HG02885 (cell line): Measurements from ENCODE around the gene ACVRL1.
A peak's percentile ranks its signal among the peaks of the same experiment; 100 is the strongest.

Experiments used
- ATAC-seq: cut with Tn5 transposase; IDR thresholded peaks from one replicate; pipeline ENCODE4 v1.9.1; 2021; ENCODE audit warnings: mild to moderate bottlenecking; ENCODE audit not compliant: unreplicated experiment, poor library complexity

The ACVRL1 gene

GRCh38 chr12:51913071-51914033 lies 6.0 kb downstream of the ACVRL1 start:
- no peak for ATAC-seq

DNA sequence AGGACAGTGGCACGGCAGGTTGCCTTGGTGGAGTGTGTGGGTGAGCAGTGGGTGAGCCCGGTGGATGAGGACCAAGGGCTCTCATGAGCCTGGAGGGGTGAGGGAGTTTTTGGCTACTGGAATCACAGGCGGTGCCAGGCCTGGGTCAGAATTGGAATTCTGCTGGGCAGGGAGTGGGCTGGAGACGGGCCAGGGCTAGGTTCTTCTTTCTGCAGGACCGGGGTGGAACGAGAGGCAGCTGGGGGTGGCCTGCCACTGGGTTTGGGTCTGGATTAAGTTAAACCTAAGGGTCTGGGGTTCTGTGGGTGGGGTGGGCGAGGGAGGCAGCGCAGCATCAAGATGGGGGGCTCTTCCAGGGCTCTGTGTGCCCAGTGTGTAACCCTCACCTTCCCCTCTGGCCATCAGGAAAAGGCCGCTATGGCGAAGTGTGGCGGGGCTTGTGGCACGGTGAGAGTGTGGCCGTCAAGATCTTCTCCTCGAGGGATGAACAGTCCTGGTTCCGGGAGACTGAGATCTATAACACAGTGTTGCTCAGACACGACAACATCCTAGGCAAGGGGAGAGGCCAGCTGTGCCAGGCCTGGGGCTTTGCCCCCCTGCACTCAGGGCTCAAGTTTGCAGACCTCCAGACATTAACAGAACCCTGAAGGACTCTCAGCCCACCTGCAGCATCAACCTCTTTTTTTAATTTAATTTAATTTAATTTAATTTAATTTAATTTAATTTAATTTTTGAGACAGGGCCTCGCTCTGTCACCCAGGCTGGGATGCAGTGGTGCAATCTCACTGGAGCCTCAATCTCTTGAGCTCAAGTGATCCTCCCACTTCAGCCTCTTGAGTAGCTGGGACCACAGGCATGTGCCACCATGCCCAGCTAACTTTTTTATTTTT lies 7.0 kb downstream of the ACVRL1 start:
- ATAC-seq = no peak

DNA sequence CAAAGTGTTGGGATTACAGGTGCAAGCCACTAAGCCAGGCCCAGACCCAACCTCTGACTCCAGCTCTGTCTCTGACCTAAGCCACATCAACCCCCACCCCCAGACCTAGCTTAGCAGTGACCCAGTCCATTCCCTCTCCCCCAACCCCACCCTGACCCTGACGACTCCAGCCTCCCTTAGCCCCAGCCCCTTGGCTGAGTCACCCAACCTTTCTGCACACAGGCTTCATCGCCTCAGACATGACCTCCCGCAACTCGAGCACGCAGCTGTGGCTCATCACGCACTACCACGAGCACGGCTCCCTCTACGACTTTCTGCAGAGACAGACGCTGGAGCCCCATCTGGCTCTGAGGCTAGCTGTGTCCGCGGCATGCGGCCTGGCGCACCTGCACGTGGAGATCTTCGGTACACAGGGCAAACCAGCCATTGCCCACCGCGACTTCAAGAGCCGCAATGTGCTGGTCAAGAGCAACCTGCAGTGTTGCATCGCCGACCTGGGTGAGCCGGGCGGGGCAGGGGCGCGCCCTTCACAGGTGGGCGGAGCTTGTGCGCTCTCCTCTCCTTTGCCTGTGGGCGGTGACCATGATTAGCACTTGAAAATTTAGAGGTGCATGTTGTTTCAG lies 7.8 kb downstream of the ACVRL1 start:
- ATAC-seq = no peak

GRCh38 chr12:51915951-51916350 lies 8.6 kb downstream of the ACVRL1 start:
- ATAC-seq = no peak

- ATAC-seq = no peak
These were observed 9.8 kb downstream of the ACVRL1 start for GRCh38 chr12:51917041-51917590.

DNA sequence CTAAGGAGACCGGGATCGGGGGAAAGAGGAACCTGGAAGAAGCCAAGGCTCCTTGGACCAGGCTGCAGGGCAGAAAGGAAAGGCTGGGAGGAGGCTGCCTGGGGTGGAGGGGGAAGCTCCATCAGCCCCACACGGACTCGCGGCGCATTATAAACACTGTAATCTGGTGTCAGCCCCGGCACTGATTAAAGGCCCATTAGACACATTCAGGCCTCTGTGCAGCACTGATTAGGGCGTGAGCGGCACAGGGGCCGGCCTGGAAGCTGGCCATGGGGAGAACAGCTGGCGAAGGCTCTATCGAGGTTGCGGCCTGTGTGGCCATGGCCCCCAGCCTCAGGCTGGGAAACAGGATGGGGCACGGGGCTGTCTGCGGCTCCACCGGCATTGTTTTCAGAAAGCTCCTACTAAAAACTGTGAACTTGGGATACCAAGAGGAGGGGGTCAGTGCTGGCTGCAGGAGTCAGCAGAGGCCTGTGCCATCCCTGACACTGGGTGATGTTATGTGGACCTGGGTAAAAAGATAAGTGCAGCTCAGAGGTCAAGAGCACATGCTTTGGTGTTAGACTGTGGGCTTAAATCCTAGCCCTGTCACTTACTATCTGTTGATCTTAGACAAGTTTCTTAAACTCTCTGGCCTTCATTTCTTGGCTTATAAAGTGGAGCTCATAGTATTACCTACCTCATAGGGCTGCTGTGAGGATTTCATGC lies 10.6 kb downstream of the ACVRL1 start:
- ATAC-seq = no peak

- ATAC-seq = no peak
These were observed 12.7 kb downstream of the ACVRL1 start for GRCh38 chr12:51920046-51920445.

DNA sequence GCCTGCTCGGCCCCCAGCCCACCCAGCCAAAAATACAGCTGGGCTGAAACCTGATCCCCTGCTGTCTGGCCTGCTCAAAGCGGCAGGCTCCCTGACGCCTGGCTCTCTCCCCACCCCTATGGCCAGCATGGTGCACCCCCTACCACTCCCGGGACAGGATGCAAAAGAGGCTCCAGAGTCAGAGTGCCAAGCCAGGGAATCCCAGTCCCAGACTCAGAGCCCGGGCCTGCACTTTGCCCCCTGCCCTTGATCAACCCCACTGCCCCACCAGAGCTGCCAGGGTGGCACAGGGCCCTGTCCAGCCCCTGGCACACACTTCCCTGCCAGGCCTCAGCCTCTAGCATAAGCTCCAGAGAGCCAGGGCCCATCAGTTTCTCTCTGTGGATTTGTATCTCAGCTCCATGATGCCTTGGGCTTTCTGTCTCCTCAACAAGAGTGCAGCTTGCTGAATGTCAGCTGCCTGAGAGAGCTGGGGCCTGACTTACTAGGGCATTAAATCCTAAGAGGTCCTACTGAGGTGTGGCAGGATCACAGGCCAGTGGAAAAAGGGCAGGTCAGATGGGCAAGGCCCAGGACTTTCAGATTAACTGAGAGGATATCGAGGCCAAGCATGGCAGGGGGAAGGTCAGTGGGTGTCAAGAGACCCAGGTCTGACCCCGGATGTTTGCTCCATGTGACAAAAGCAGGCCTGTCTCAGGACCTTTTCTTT lies 13.9 kb downstream of the ACVRL1 start:
- ATAC-seq = no peak

GRCh38 chr12:51922146-51922545 lies 14.8 kb downstream of the ACVRL1 start:
- ATAC-seq = no peak

GRCh38 chr12:51922762-51923505 lies 15.6 kb downstream of the ACVRL1 start:
- no peak for ATAC-seq

DNA sequence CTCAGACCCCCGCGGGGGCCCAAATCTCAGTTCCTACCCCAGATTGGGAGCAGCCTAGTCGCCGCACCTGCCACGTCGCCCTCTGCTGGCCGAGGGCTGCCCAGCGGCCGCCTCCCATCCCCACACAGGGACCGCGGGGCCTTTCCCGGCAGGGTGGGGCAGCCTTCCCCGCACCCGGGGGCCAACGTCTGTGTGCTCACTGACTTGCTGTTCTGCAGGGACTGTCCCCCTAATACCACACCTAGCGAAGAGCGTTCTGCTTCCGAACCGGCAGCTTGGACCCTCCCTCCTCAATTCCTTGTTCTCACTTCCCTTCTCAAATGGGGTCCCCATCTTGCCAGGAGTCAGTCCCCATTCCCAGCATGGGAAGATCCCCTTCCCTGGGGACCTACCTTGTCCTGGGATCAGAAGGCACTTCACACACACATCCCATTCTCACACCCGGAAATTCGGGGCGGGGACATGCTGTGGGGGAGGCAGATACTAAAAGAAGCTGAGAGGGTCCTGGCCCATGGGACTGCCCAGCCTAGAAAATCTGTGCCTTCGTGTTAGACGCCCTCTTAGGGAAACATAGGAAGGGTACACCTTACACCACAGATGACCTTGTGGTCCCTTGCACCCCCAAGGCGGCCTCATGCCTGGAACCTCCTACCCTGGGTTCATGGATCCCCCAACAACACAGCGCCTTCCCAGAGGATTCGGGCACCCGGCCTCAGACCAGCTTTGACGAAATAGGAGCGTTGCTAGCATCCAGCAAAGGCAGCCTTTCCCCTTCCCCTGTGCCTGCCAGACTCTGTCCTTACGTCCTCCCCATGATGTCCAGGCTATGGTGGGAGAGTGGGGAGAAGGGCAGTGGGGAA lies 16.4 kb downstream of the ACVRL1 start:
- ATAC-seq = no peak

DNA sequence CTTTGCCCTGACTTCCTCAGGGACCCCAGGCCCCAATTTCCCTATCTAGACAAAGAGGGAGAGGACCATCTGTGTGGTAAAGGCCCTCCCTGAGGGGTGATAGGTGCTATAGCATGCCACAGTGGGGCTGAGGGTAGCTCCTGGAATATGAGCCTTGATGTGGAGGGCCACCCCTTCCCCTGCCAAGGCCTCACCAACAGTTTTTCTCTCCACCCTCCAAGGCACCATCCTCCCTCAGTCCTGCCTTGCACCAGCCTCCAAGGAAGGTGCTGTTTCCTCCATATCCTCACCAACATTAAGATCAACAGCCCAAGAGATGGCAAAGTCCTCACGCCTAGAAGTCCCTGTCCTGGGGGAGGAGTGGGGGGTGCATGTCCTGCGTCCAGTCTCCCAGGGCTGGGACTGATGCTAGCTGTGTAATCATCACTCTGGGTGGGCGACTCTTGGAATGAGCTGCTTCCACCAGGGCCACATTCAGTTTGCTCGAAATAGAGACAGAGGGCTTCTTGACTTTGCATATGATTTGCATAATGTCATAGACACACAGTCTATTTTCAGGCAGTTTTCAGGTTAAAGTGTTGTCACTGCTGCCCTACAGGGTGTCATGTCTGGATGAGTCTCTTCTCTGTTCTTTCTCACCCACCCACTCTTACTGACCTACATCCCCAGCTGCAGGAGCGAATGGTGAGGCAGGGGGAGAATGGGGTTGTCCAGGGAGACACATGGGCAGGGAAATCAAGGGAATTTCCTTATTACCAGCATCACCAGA lies 17.4 kb downstream of the ACVRL1 start:
- ATAC-seq = peak; percentile 48

DNA sequence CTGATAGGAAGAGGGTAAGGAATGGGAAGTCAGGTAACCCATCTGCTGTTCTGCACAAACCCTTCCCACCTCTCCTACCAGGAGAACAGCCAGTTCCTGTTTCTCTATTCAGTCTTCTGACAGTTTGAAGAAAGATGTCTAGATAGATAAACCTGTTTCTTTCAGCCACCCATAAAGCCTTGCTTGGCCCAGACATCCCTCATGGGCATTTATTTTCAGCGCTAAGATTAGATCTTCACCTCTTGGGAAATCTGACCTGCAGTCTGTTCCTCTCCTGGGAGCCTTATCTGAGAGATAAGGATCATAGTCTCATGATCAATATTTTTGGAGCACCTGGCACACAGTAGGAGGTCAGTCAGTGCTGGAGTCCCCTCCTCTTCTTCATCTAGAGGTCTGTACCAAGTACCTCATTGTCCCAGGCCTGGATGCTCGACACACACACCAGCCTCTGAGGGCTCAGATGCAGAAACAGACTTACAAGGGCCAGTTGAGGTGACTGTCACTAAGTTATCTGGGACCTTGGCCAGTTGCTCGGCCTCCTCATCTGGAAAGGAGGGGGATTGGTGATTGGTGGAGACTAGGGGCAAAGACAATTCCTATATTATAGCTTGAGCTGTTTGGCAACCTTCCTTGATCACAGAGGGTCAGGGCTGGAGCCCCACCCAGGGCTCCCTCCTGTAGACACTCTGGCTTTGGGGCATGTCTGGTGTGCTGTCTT lies 18.2 kb downstream of the ACVRL1 start:
- ATAC-seq = peak; percentile 13

- no peak for ATAC-seq
These were observed 18.8 kb downstream of the ACVRL1 start for GRCh38 chr12:51926064-51926632.

- peak; percentile 34 for ATAC-seq
These were observed 19.4 kb downstream of the ACVRL1 start for GRCh38 chr12:51926718-51927117.
